ENCODE results near the gene SSNA1. TPM values are rescaled to one million over a fixed set of nuclear protein-coding genes. Genes with fewer than 3 reads are reported as not detected.
A peak's percentile ranks its signal among the peaks of the same experiment; 100 is the strongest.

SSNA1 gene
- total RNA-seq, 1 donor from 2014 or later = 71.9 TPM

DNA sequence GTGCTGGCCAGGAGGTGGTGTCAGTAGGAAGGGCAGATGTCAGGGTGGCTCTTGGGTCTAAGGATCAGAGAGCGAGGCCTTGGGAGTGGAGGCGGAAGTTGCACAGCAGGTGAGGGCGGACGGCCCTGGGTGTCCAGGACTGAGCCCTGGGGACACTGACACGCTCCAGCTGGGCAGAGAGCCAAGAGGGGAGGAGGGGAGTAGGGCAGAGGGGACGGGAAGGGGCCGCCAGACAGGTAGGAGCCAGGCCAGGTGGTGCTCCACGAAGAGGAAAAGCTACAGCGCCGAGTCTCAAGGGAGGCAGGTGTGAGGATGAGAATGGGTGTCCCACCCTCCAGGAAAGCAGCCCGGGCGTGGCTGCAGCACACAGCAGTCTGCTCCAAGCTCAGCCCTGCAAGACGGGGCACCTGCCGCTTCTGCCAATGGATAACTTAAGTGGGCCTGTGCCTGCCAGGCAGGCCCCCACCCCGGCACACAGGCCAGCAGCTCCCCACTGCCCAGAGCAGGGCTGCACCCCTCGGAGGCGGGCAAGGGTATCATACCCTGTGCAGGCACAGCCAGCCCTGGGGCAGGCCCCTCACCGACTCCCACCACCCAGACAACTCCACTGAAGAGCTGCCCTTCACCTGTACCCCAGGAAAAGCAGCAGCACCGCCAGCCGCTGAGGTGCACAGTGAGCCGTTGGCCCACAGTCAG, 7.2 kb downstream of the SSNA1 start:
- H3K4me1 Mint-ChIP-seq = peaks cover 9% of the 10 kb centered on the region

DNA sequence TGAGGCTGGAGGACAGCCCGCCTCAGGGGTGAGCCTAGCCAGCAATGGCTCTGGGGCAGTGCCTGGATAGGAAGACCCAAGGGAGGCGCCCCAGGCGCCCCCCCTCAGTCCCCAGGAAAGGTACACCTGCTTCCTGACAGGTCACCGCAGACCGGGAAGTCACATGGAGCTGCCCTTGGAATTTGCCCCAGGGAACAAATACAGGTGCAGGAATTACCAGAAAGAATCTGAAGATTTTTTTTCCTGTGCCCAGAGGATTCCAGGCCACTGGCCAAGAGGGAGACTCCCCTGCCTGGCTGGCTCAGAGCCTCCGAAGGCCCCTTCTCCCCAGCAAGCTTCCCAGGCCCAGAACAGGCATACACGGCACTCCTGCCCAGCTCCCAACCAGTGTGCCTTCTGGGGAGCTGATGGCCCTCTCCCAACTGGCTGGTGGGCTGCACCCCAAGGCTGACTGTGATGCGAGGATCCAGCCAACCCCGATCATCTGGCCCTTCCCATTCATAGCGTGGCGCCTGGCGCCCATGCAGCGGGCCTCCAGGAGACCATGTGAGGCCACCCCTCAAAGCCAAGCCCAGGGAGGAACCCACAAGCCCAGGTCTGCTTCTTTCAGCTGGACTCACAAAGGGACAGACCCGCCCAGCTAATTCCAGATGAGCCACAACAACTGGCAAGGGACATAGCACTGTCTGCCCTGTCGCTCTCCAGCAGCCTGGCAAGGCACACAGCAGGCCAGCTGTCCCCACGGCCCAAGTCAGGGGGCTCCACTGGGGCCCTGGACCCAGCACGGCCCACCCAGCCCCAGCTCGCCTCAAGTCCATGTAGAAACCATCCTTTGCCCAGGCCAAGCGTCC, 9.8 kb downstream of the SSNA1 start:
- TF ChIP-seq, protein P1, sequence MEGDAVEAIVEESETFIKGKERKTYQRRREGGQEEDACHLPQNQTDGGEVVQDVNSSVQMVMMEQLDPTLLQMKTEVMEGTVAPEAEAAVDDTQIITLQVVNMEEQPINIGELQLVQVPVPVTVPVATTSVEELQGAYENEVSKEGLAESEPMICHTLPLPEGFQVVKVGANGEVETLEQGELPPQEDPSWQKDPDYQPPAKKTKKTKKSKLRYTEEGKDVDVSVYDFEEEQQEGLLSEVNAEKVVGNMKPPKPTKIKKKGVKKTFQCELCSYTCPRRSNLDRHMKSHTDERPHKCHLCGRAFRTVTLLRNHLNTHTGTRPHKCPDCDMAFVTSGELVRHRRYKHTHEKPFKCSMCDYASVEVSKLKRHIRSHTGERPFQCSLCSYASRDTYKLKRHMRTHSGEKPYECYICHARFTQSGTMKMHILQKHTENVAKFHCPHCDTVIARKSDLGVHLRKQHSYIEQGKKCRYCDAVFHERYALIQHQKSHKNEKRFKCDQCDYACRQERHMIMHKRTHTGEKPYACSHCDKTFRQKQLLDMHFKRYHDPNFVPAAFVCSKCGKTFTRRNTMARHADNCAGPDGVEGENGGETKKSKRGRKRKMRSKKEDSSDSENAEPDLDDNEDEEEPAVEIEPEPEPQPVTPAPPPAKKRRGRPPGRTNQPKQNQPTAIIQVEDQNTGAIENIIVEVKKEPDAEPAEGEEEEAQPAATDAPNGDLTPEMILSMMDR (IDR thresholded peaks at IDR 0.05) = no peak
- Mint-ChIP-seq H3K27ac (no peak overlapping the region), H3K4me3 (peak overlapping the region; percentile 4), H3K36me3 (ENCODE audit: low read depth) (peaks cover 1% of the 10 kb centered on the region), H3K4me1 (peaks cover 25% of the 10 kb centered on the region), H3K9me3 (no peaks in the 10 kb centered on the region), H3K27me3 (no peaks in the 10 kb centered on the region)
- intact Hi-C loops (cut with micrococcal nuclease) = no loop called here
- no peak for DNase-seq
- ATAC-seq (ENCODE audit: low read depth) = no peak
- POLR2A ChIA-PET = interaction anchor here (0.6 to 3.7 kb wide), 4 partner anchors 9 to 73 kb away, joined by 3 to 17 read pairs (median 4); partner anchors contain the start of genes ANAPC2, SSNA1 and TUBB4B
- CTCF ChIA-PET = no interaction called here

More for the DNA sequence above, 7.2 kb downstream of the SSNA1 start:
- TF ChIP-seq, protein P1 (IDR thresholded peaks at IDR 0.05) = no peak
- POLR2A ChIA-PET = interaction anchor here (0.6 to 0.8 kb wide), 2 partner anchors 28 to 65 kb away, joined by 4 to 5 read pairs; no protein-coding TSS in a partner anchor
- Mint-ChIP-seq H3K4me3 (no peak overlapping the region), H3K36me3 (ENCODE audit: low read depth) (peaks cover 5% of the 10 kb centered on the region), H3K9me3 (no peaks in the 10 kb centered on the region), H3K27me3 (no peaks in the 10 kb centered on the region), H3K27ac (no peak overlapping the region)
- no peak for ATAC-seq (ENCODE audit: low read depth)
- DNase-seq = no peak
- CTCF ChIA-PET = no interaction called here
- intact Hi-C loops (cut with micrococcal nuclease) = no loop called here

DNA sequence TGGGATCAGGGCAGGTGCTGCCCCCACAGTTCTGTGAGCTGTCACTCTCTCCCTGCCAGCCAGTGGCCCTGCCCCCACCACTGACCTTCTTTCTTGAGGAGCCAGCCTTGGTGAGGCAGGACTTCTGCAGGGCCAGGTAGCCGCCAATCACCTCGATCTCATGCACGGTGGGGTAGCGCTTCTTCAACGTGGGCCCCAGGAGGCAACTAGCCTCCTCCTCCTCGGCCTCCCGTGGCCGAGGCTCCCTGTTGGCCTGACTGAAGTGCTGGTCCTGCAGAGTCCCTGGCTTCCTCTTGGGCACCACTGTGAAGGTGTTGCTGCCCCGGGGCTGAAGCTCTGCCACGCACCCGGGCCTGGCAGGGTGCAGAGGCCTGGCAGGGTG, 10.4 kb downstream of the SSNA1 start:
- POLR2A ChIA-PET = interaction anchor here (0.6 to 3.7 kb wide), 4 partner anchors 10 to 74 kb away, joined by 3 to 17 read pairs (median 4); partner anchors contain the start of genes ANAPC2, SSNA1 and TUBB4B
- Mint-ChIP-seq H3K9me3 (no peaks in the 10 kb centered on the region), H3K4me3 (peak overlapping the region; percentile 4), H3K27ac (no peak overlapping the region), H3K4me1 (peaks cover 28% of the 10 kb centered on the region), H3K27me3 (no peaks in the 10 kb centered on the region), H3K36me3 (ENCODE audit: low read depth) (peaks cover 1% of the 10 kb centered on the region)
- intact Hi-C loops (cut with micrococcal nuclease) = no loop called here
- CTCF ChIA-PET = no interaction called here
- no peak for ATAC-seq (ENCODE audit: low read depth)
- no peak for DNase-seq
- TF ChIP-seq, protein P1 (IDR thresholded peaks at IDR 0.05) = no peak

DNA sequence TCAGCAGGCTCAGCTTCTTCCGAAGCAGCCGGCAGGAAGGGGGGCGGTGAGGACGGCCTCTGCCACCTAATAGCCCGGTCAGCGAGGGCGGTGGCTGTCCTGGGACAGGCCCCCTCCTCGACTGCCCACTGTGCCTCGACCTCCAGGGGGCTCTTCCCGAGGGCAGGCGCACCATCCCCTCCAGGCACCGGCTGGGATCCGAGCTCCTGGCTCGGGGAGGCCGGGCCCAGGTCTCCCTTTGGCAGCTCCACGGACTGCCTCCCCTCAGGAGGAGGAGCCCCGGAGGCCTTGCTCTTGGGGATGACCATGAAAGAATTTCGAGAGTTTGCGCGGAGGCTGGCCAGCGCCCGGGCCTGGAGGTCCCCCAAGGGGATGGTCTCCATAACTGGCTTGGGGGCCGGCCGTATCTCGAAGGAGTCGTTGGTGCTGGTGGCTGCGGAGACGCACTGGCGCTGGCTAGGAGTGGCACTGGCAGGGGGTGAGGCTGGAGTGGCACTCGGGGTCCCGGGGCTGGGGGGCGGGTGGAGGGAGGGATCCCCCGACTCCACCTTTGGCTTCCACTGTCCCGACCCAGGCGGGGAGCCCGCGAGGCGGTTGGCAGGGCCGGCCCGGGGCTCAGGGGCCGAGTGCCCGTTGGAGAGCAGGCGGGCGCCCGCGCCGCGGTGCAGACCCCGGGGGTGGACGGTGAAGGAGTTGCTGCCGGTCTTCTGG, 11.1 kb downstream of the SSNA1 start:
- ATAC-seq (ENCODE audit: low read depth) (no peak), DNase-seq (no peak)
- Mint-ChIP-seq H3K36me3 (ENCODE audit: low read depth) (peaks cover 1% of the 10 kb centered on the region), H3K4me3 (peak overlapping the region; percentile 81), H3K4me1 (peaks cover 35% of the 10 kb centered on the region), H3K9me3 (no peaks in the 10 kb centered on the region), H3K27ac (peak overlapping the region; percentile 41), H3K27me3 (no peaks in the 10 kb centered on the region)
- intact Hi-C loops (cut with micrococcal nuclease) = loop anchor here (1.0 to 2.0 kb wide), 7 partner anchors 11 to 81 kb away; partner anchors contain the start of genes ANAPC2, SSNA1 and TUBB4B
- POLR2A ChIA-PET = interaction anchor here (1.5 to 3.7 kb wide), 3 partner anchors 11 to 41 kb away, joined by 3 to 17 read pairs (median 5); partner anchors contain the start of genes ANAPC2, SSNA1 and TUBB4B
- TF ChIP-seq, protein P1 (IDR thresholded peaks at IDR 0.05) = no peak
- CTCF ChIA-PET = no interaction called here

All from activated B cell treated with CpG ODN at 0.5 μM for 24 hours (primary cell).